Measurements from ENCODE around the gene DUSP15.

DNA sequence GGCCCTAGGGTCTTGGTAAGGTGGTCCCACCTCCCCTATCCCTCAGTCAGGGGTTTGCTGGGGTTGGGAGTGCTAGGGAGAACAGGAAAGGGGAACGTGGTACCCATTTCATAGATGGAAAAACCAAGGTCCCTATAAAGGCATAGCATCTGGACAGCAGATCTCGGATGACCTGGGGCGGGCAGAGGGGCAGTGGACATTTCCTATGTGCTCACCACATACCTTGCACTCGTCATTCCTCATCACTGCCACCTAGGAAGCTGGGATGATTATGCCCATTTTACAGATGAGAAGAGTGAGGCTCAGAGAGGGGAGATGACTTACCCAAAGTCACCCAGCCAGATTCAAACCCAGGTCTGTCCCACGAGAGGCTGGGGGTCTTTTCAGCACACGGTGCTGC, 39.1 kb downstream of the DUSP15 start:
- TF ChIP-seq CTCF (optimal IDR thresholded peaks at IDR 0.05 in 1 of 3, IDR thresholded peaks at IDR 0.05 in 1 of 3, conservative IDR thresholded peaks at IDR 0.05 in 1 of 3; ENCODE audit: extremely low read depth in 1 of 3, insufficient read depth in 2 of 3, low read length in 3 of 3), result no peak
- TF ChIP-seq EZH2 (IDR thresholded peaks at IDR 0.05; ENCODE audit: low read length), result no peak

Measured in keratinocyte (primary cell).